Endothelial cell of umbilical vein (primary cell): ENCODE results near the gene VAC14. TPM values are rescaled to one million over a fixed set of nuclear protein-coding genes. Genes with fewer than 3 reads are reported as not detected.

ENCODE experiments used
- BruUV-seq: library from RNA; stranded (reverse); fragments of 400-500 nt; replicated peaks from 2 replicates; lab custom pipeline; 2021; lab: Mats Ljungman, UMichigan
- CTCF ChIA-PET: fragments of 300-600, 350-600 bp; sonication (Branson Sonifier 250); formaldehyde crosslinking; loops from one replicate; lab custom pipeline; 2021; ENCODE audit warnings: antibody characterized with exemption, inconsistent platforms; lab: Charles Lee
- POLR2A ChIA-PET: fragments of 300-600, 350-600 bp; sonication (Branson Sonifier 250); formaldehyde crosslinking; loops from one replicate; lab custom pipeline; 2021; ENCODE audit warnings: antibody characterized with exemption, inconsistent platforms; lab: Charles Lee
- DNase-seq: peaks from one replicate; pipeline ENCODE4 v3.0.0-alpha.2; 2011; ENCODE audit warnings: low read depth, low spot score
- FAIRE-seq: peaks from 2 replicates; lab custom pipeline; 2011; peaks lifted over from hg19 to GRCh38; lab: Jason Lieb, UNC
- H2AFZ ChIP-seq: 2 replicates; pipeline ENCODE4 v1.6.0; 2012; ENCODE audit warnings: low read depth, low read length, control low read depth, inconsistent platforms
- H3K27ac ChIP-seq: 2 replicates; pipeline ENCODE4 v1.5.1; 2011; ENCODE audit warnings: low read depth, mild to moderate bottlenecking, control low read depth, low read length, moderate library complexity; ENCODE audit not compliant: insufficient read depth
- H3K27me3 ChIP-seq, 2 experiments: 2 replicates each; pipeline versions ENCODE4 v1.6.0 to v1.6.1; 2011; ENCODE audit warnings: low read length in 2 of 2, mixed read lengths in 1 of 2; ENCODE audit not compliant: control insufficient read depth in 2 of 2, insufficient read depth in 2 of 2
- H3K36me3 ChIP-seq, 2 experiments: 2 replicates in 1 of 2; 3 replicates in 1 of 2; pipeline ENCODE4 v1.5.1; 2011; ENCODE audit warnings: low read length in 2 of 2, mild to moderate bottlenecking in 1 of 2, moderate library complexity in 1 of 2; ENCODE audit not compliant: control insufficient read depth in 2 of 2, insufficient read depth in 2 of 2; ENCODE audit errors: extremely low read depth in 1 of 2
- H3K4me1 ChIP-seq: 3 replicates; pipeline ENCODE4 v1.5.1; 2011; ENCODE audit warnings: mild to moderate bottlenecking, low read length; ENCODE audit not compliant: control insufficient read depth, insufficient read depth; ENCODE audit errors: extremely low read depth
- H3K4me2 ChIP-seq: 2 replicates; pipeline ENCODE4 v1.6.1; 2011; ENCODE audit warnings: low read length, control low read depth, mixed read lengths; ENCODE audit not compliant: insufficient read depth
- H3K4me3 ChIP-seq, 3 experiments: fragments of 200-600 bp in 1 of 3; sonication (generic), shearing (Covaris generic) in 1 of 3; replicated peaks in 1 of 3; 2 replicates each; pipeline ENCODE4 v1.5.1; 2011 to 2016; ENCODE audit warnings: control low read depth in 3 of 3, low read length in 3 of 3, mild to moderate bottlenecking in 2 of 3, inconsistent platforms in 1 of 3, low read depth in 1 of 3, moderate library complexity in 1 of 3; ENCODE audit not compliant: insufficient read depth in 1 of 3
- H3K79me2 ChIP-seq: 2 replicates; pipeline ENCODE4 v1.6.0; 2012; ENCODE audit warnings: low read length, inconsistent platforms; ENCODE audit not compliant: control insufficient read depth, insufficient read depth
- H3K9ac ChIP-seq: replicated peaks from 2 replicates; pipeline ENCODE3; 2011; ENCODE audit warnings: low read length, control low read depth; ENCODE audit not compliant: insufficient read depth; ENCODE audit errors: extremely low read depth
- H3K9me1 ChIP-seq: replicated peaks from 3 replicates; pipeline ENCODE4 v1.6.0; 2011; ENCODE audit warnings: mild to moderate bottlenecking, low read length; ENCODE audit not compliant: control insufficient read depth, insufficient read depth; ENCODE audit errors: extremely low read depth
- H3K9me3 ChIP-seq: replicated peaks from 2 replicates; pipeline ENCODE4 v1.5.1; 2012; ENCODE audit warnings: low read length, inconsistent platforms; ENCODE audit not compliant: control insufficient read depth, insufficient read depth
- H4K20me1 ChIP-seq: replicated peaks from 2 replicates; pipeline ENCODE3; 2011; ENCODE audit warnings: mild to moderate bottlenecking, low read length; ENCODE audit not compliant: control insufficient read depth, insufficient read depth; ENCODE audit errors: extremely low read depth
- CTCF ChIP-seq, 2 donors: IDR thresholded peaks; 1 replicate in 1 of 2; 2 replicates in 1 of 2; pipeline ENCODE4 v1.5.1; 2011; ENCODE audit warnings: low read length in 2 of 2, mild to moderate bottlenecking in 2 of 2, moderate library complexity in 2 of 2, control low read depth in 1 of 2, inconsistent platforms in 1 of 2, low read depth in 1 of 2; ENCODE audit not compliant: insufficient read depth in 1 of 2; ENCODE audit errors: extremely low read depth in 1 of 2
- POLR2AphosphoS5 ChIP-seq: IDR thresholded peaks from 2 replicates; pipeline ENCODE4 v1.6.1; 2012; ENCODE audit warnings: low read depth, mild to moderate bottlenecking, control low read depth, low read length, moderate library complexity; ENCODE audit not compliant: insufficient read depth
- dilution Hi-C: fragments of 300-500 bp; cut with MboI; formaldehyde crosslinking; loops from one replicate; pipeline ENCODE4 v1.15.0; 2019; ENCODE audit warnings: low sequenced_read_pairs; ENCODE audit not compliant: extremely low pct_ligation_motif_present
- intact Hi-C: fragments of 100-400 bp; cut with micrococcal nuclease; formaldehyde crosslinking; loops from one replicate; pipeline ENCODE4 v1.10.0; 2022
- polyA plus RNA-seq, 4 experiments: library from polyadenylated mRNA; depleted of rRNA in 3 of 4; stranded (reverse) in 3 of 4; unstranded in 1 of 4; fragments of >200 nt; gene quantifications; 2 replicates each; pipeline versions ENCODE4 v1.2.1 to v1.2.3, GENCODE V29; 2011 to 2012; ENCODE audit warnings: missing spikeins in 1 of 4
- total RNA-seq: library from RNA; stranded (reverse); gene quantifications from 2 replicates; pipeline ENCODE4 v1.2.3, GENCODE V29; 2021

Gene VAC14
- total and polyA plus RNA-seq, 2 donors (not counting 3 experiments of a cell fraction or from before 2014, with no cell fraction given): 37.6 to 57.9 TPM

GRCh38 chr16:70653809-70654771, 146.9 kb downstream of the VAC14 start:
- TF ChIP-seq CTCF (IDR thresholded peaks at IDR 0.05; ENCODE audit: extremely low read depth in 1 of 2, insufficient read depth in 1 of 2, low read depth in 1 of 2, low read length in 2 of 2) (peak; percentile 67 to 78), POLR2AphosphoS5 (no peak)
- ChIA-PET CTCF (interaction anchor here (0.6 to 5.8 kb wide), 40 partner anchors 8 to 366 kb away, joined by 3 to 175 read pairs (median 5); no protein-coding TSS in a partner anchor), POLR2A (interaction anchor here (1.1 to 1.2 kb wide), 2 partner anchors 117 to 273 kb away, joined by 4 read pairs; no protein-coding TSS in a partner anchor)
- H3K9me1 ChIP-seq: no peaks in the 10 kb centered on the region
- H3K79me2 ChIP-seq: no peaks in the 10 kb centered on the region
- peak; percentile 100 for FAIRE-seq
- H3K36me3 ChIP-seq: no peaks in the 10 kb centered on the region
- intact Hi-C loops (loop anchor here (1.0 to 5.0 kb wide), 8 partner anchors 31 to 323 kb away; no protein-coding TSS in a partner anchor), dilution Hi-C loops (loop anchor here (25.0 kb wide), 1 partner anchor 117 kb away; no protein-coding TSS in a partner anchor)
- no peaks in the 10 kb centered on the region for H4K20me1 ChIP-seq
- no peaks in the 10 kb centered on the region for H3K27me3 ChIP-seq
- peak overlapping the region in 2 of 3 experiments; percentile 8 to 29 for H3K4me3 ChIP-seq
- H3K9me3 ChIP-seq: no peaks in the 10 kb centered on the region
- BruUV-seq: no TSS peak
- peak; percentile 95 for DNase-seq
- peak overlapping the region; percentile 52 for H3K4me2 ChIP-seq
- H3K4me1 ChIP-seq: no peaks in the 10 kb centered on the region
- H2AFZ ChIP-seq: peak overlapping the region; percentile 94
- no peak overlapping the region for H3K27ac ChIP-seq
- peak overlapping the region; percentile 51 for H3K9ac ChIP-seq
